IPS-15b (cell line): Measurements from ENCODE around the gene NFIX.

Source experiments
- H3K27me3 ChIP-seq: one replicate; pipeline ENCODE4 v1.6.1; 2013; ENCODE audit warnings: low read length; ENCODE audit not compliant: control insufficient read depth, insufficient read depth
- H3K36me3 ChIP-seq: one replicate; pipeline ENCODE4 v1.6.1; 2013; ENCODE audit warnings: low read length; ENCODE audit not compliant: control insufficient read depth, insufficient read depth
- H3K4me1 ChIP-seq: one replicate; pipeline ENCODE4 v1.6.1; 2013; ENCODE audit warnings: mild to moderate bottlenecking, low read length; ENCODE audit not compliant: control insufficient read depth, insufficient read depth
- H3K4me3 ChIP-seq: one replicate; pipeline ENCODE4 v1.5.1; 2013; ENCODE audit warnings: low read depth, low read length
- H3K9ac ChIP-seq: one replicate; pipeline ENCODE4 v1.6.1; 2013; ENCODE audit warnings: low read depth, mild to moderate bottlenecking, low read length
- H3K9me3 ChIP-seq: one replicate; pipeline ENCODE4 v1.6.1; 2013; ENCODE audit warnings: mild to moderate bottlenecking, low read length; ENCODE audit not compliant: control insufficient read depth, insufficient read depth

NFIX gene

DNA sequence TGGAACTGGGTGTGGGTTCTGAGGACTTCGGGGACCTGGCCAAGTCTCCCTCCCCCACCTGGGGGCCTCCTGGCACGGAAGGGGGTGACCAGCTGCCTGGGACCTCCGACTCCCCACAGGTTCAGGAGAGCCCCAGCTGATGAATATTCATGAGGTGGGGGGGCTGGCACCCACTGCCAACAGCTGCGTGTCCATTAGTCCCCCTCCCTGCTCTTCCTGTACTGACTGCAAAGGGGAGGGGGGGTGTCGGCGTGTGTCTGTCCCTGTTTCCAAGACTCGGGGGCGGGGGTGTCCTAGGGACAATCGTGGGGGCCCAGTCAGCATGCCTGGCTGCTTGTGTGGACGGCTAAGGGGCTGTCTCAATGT, 10.6 kb upstream of the NFIX start:
- H3K36me3 ChIP-seq, result no peaks in the 10 kb centered on the region
- no peak overlapping the region for H3K9ac ChIP-seq
- H3K27me3 ChIP-seq, result peaks cover 59% of the 10 kb centered on the region
- H3K4me3 ChIP-seq, result no peak overlapping the region
- H3K9me3 ChIP-seq, result no peaks in the 10 kb centered on the region
- H3K4me1 ChIP-seq, result peaks cover 2% of the 10 kb centered on the region

DNA sequence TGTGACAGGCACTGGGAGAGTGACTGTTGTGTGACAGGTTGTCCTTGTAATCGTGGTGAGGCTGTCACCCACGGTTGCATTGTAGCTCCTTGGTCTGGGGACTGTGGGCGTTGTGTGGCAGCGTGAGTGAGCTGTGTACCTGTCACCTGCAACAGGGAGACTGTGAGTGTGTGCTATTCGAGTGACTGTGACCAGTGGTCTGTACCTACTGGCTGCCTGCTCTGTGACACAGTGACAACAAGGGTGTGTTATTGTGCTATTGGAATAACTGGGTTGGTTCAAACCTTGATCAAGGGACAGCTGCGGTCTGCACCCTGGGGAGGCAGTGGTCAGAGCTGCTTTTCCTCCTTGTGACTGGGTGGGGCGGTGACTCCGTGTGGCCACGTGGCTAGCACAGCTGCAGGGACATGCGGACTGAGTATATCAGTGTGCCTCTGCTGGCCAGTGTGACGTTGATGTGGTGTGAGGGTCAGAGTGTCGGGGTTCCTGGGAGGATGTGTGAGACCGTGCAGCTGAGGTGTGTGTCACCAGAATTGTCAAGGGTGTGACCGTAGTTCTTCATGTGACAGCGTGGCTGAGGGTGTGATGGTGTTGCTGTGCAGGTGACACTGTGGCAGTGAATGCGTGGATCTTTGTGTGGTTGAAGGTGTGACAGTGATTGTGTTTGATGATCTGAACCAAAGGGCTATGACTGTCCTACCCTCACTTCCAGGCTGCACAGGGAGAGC, 10.1 kb upstream of the NFIX start:
- Histone ChIP-seq H3K9ac (no peak overlapping the region), H3K27me3 (peaks cover 64% of the 10 kb centered on the region), H3K4me3 (peak overlapping the region; percentile 8), H3K9me3 (no peaks in the 10 kb centered on the region), H3K36me3 (no peaks in the 10 kb centered on the region), H3K4me1 (peaks cover 2% of the 10 kb centered on the region)

DNA sequence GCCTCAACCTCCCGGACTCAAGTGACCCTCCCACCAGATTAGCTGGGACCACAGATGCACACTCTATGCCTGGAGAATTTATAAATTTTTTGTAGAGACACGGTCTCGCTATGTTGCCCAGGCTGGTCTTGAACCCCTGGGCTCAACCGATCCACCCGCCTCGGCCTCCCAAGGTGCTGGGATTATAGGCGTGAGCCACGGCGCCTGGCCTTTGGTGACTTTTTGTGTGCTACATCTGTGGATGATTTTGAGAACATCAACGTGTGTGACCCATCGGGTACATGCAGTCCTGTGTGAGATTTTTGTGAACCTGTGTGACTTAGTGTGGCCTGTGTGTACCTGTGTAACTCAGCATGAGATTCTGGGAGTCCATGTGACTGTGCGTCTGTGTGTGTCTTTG, 8.5 kb upstream of the NFIX start:
- Histone ChIP-seq H3K4me1 (peaks cover 2% of the 10 kb centered on the region), H3K9ac (no peak overlapping the region), H3K36me3 (no peaks in the 10 kb centered on the region), H3K27me3 (peaks cover 74% of the 10 kb centered on the region), H3K9me3 (no peaks in the 10 kb centered on the region), H3K4me3 (no peak overlapping the region)

DNA sequence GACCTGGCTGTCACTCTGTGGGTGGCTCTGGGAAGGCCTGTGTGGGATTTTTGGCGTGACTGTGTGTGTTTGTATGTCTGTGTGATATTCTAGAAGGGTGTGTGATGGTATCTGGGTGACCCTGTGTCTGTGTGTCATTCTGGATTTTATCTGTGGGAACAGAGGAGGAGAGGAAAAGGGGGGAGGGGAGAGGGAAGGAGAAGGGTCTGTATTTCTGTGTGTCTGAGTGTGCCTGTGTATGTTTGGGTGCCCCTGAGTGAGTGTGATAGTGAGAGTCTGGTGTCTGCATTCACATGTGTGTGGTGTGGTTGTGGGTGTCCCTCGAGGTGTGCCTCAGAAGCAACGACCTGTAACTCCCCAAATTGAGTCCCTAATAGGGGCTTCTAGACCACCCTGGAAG, 8.1 kb upstream of the NFIX start:
- Histone ChIP-seq H3K27me3 (peaks cover 71% of the 10 kb centered on the region), H3K36me3 (no peaks in the 10 kb centered on the region), H3K4me1 (peaks cover 2% of the 10 kb centered on the region), H3K4me3 (no peak overlapping the region), H3K9ac (no peak overlapping the region), H3K9me3 (no peaks in the 10 kb centered on the region)

DNA sequence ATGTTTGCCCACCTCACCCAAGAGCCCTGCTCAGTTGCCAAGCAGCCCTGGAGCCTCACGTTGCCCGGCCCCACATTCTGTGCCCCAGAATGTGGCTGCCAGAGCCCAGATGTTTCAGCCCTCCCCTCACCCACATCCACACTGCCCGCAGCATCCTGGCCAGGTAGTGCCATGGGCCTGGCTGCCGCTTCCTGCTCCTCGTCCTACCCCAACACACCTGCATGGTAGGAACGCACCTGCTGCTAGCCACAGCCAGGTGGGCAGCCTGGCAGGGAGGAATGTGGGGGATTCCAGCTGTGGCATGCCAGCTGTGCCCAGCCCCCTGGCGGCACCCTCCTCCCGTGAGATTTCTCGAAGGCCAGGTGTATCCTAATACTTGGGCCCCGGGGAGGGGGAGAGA, 7.5 kb upstream of the NFIX start:
- Histone ChIP-seq H3K4me3 (no peak overlapping the region), H3K9me3 (no peaks in the 10 kb centered on the region), H3K4me1 (peaks cover 2% of the 10 kb centered on the region), H3K9ac (no peak overlapping the region), H3K27me3 (peaks cover 70% of the 10 kb centered on the region), H3K36me3 (no peaks in the 10 kb centered on the region)

DNA sequence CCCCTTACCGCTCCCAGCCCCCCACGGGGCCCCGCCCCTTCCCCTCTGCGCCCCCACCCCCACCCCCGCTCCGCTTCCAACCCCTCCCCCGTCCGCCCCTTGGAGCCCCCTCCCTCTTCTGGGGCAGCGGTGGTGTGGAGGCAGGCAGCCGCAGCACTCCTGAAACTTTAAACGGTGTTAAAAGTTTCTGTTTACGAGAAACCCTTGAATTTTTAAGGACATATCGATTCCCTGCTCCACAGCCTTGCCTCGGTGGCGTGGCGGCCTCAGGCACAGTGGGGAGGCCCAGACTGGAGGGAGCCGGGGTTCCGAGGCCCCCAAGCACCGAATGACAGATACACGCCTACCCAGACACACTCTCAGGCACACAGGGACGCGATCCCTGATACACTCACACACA, 4.8 kb upstream of the NFIX start:
- H3K4me3 ChIP-seq, result no peak overlapping the region
- no peak overlapping the region for H3K9ac ChIP-seq
- H3K27me3 ChIP-seq, result peaks cover 73% of the 10 kb centered on the region
- H3K9me3 ChIP-seq, result no peaks in the 10 kb centered on the region
- H3K4me1 ChIP-seq, result peaks cover 2% of the 10 kb centered on the region
- H3K36me3 ChIP-seq, result no peaks in the 10 kb centered on the region

DNA sequence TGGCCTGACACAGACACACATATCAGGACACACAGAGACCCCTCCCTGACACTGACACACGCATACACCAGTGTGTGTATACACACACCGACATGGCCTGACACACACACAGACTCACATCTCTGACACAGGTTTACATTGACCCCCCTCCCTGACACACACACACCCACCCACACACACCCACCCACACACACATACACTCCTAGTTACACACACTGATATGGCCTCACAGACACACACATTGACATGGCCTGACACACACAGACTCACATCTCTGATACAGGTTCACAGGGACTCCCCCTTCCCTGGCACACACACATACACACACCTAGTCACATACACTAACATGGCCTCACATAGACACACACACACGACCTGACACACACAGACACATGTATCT, 4.4 kb upstream of the NFIX start:
- H3K9me3 ChIP-seq, result no peaks in the 10 kb centered on the region
- no peak overlapping the region for H3K4me3 ChIP-seq
- H3K27me3 ChIP-seq, result peaks cover 70% of the 10 kb centered on the region
- no peaks in the 10 kb centered on the region for H3K36me3 ChIP-seq
- no peaks in the 10 kb centered on the region for H3K4me1 ChIP-seq
- no peak overlapping the region for H3K9ac ChIP-seq

DNA sequence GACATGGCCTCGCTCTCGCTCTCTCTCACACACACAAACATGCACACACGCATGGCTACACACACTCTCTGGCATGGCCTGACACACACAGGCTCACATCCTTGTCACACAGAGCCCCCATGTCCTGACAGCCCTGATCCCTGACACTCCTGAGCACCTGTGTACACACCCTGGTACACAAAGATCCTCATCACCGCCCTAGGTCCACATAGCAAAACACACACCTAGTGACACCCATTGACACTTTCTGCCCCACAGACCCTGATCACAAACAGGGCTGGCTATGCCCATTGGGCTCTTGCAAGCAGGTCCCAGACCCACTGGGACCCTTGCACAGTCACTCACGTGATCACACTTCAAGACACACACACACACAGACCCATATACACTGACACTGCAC, 4.0 kb upstream of the NFIX start:
- Histone ChIP-seq H3K36me3 (no peaks in the 10 kb centered on the region), H3K9ac (no peak overlapping the region), H3K4me1 (no peaks in the 10 kb centered on the region), H3K27me3 (peaks cover 74% of the 10 kb centered on the region), H3K4me3 (no peak overlapping the region), H3K9me3 (no peaks in the 10 kb centered on the region)

DNA sequence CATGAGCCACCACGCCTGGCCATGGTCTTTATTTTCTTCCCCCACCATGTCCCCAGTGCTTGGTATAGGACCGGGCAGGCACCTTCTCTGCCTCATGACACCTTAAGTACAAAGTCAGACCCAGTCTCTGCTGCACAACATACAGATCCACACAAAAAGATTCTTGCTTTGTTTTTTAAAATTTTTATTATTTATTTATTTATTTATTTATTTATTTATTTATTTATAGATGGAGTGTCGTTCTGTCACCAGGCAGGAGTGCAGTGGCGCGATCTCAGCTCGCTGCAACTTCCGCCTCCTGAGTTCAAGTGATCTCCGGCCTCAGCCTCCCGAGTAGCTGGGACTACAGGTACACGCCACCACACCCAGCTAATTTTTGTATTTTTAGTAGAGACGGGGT, 2.5 kb upstream of the NFIX start:
- Histone ChIP-seq H3K9me3 (no peaks in the 10 kb centered on the region), H3K4me3 (no peak overlapping the region), H3K27me3 (peaks cover 81% of the 10 kb centered on the region), H3K9ac (no peak overlapping the region), H3K4me1 (no peaks in the 10 kb centered on the region), H3K36me3 (no peaks in the 10 kb centered on the region)

DNA sequence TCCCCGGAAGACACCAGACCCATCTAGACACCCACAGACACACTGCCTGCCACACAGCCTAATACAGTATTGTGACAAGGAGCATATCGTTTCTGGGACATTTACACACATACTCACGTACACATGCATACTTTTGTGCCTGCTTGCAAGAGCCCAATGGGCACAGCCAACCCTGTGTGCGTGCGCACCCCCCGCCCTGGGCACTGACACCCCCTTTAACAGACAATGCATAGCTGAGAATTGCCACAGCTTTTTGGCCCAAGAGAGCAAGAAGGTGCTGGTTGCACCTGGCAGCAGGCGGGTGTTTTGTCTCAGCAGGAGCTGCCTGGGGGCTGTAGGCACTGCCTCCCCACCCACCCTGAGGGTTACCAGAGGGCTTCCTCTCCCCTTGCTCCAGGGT, 1.7 kb upstream of the NFIX start:
- H3K4me3 ChIP-seq, result no peak overlapping the region
- H3K36me3 ChIP-seq, result no peaks in the 10 kb centered on the region
- H3K27me3 ChIP-seq, result peaks cover 84% of the 10 kb centered on the region
- no peak overlapping the region for H3K9ac ChIP-seq
- H3K9me3 ChIP-seq, result no peaks in the 10 kb centered on the region
- H3K4me1 ChIP-seq, result no peaks in the 10 kb centered on the region

DNA sequence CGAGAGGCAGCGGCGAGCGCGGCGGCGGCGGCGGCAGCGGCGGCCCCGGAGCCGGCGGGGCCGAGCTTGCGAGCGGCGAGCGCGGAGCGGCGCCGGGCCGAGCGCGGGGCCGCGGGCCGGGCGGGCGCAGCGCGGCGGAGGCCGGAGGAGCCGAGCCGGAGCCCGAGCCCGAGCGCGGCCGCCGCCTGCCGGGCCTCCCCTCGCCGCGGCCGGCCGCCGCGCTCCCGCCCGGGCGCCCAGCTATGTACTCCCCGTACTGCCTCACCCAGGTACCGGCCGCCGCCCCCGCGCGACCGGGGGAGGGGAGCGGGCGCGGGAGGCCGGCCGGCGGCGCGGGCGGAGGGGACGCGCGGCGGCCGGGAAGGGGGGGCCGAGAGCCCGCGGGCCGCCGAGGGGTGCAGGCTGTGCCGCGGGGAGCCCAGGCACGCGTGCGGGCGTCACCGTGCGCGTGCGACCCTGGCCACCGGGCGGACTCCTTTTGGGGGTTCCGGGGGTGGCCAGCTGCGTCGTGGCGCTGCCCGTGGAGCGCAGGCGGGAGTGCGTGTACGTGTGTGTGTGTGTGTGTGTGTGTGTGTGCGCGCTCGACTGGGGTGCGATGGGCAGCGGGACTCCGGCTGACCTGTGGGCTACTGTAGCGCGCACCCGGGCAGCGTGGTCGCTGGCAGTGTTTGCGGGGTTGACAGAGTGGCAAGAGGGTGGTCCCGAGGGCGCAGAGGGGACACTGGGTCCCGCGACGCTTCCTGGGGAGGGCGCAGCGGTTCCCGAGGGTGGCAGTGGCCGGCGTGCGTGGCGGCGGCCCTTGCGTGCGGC, 526 bp downstream of the NFIX start:
- peak overlapping the region; percentile 50 for H3K4me3 ChIP-seq
- H3K36me3 ChIP-seq, result no peaks in the 10 kb centered on the region
- no peaks in the 10 kb centered on the region for H3K9me3 ChIP-seq
- H3K27me3 ChIP-seq, result peaks cover 84% of the 10 kb centered on the region
- H3K4me1 ChIP-seq, result no peaks in the 10 kb centered on the region
- no peak overlapping the region for H3K9ac ChIP-seq

DNA sequence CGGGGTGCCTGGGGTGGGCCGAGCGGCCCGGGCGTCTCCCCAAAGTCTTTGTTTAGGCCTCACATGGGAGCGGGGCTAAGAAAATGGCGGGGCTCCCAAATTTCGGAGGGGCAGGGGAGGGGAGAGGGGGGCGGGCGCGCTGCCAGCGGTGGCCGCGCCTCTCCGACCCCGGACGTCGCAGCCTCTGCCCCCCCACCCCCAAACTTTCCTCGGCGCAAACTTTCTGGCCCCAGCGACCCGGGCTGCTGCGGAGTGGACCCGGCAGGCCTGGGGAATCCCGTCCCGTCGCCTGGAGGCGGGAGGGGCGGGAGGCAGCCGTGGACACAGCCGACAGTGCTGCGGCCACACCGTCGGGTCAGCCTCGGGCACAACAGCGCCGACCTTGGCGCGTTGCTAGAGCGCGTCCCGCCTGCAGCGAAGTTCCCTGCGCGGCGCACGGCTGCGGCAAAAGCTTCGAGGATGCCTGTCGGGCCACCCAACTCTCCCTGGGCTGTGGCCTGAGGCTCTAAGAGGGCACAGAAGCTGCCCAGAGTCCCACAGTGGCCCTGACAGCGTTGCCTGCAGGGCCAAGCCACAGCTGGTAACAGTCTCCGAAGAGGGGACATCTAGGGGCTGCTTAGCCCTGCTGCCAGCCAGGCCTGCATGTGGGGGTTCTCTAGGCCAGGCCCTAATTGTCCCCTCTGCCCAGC, 1.3 kb downstream of the NFIX start:
- H3K36me3 ChIP-seq, result no peaks in the 10 kb centered on the region
- H3K9me3 ChIP-seq, result no peaks in the 10 kb centered on the region
- H3K4me1 ChIP-seq, result no peaks in the 10 kb centered on the region
- H3K27me3 ChIP-seq, result peaks cover 83% of the 10 kb centered on the region
- H3K9ac ChIP-seq, result no peak overlapping the region
- peak overlapping the region; percentile 50 for H3K4me3 ChIP-seq
